HL-60 (cell line): Measurements from ENCODE around the gene PARVA.

Experiments used
- POLR2AphosphoS5 ChIP-seq: IDR thresholded peaks from 2 replicates; pipeline ENCODE4 v1.6.1; 2012; ENCODE audit warnings: low read depth
- REST ChIP-seq: IDR thresholded peaks from 2 replicates; pipeline ENCODE4 v1.6.1; 2012; ENCODE audit warnings: low read depth; ENCODE audit not compliant: insufficient replicate concordance
- SPI1 ChIP-seq: IDR thresholded peaks from 2 replicates; pipeline ENCODE4 v1.6.1; 2012; ENCODE audit warnings: low read depth, mild to moderate bottlenecking, borderline replicate concordance
- TF ChIP-seq, protein P1 (sequence below): IDR thresholded peaks from one replicate; pipeline ENCODE4 v1.5.1; 2011; ENCODE audit warnings: low read length, control low read depth, inconsistent platforms; ENCODE audit not compliant: insufficient read depth

DNA sequence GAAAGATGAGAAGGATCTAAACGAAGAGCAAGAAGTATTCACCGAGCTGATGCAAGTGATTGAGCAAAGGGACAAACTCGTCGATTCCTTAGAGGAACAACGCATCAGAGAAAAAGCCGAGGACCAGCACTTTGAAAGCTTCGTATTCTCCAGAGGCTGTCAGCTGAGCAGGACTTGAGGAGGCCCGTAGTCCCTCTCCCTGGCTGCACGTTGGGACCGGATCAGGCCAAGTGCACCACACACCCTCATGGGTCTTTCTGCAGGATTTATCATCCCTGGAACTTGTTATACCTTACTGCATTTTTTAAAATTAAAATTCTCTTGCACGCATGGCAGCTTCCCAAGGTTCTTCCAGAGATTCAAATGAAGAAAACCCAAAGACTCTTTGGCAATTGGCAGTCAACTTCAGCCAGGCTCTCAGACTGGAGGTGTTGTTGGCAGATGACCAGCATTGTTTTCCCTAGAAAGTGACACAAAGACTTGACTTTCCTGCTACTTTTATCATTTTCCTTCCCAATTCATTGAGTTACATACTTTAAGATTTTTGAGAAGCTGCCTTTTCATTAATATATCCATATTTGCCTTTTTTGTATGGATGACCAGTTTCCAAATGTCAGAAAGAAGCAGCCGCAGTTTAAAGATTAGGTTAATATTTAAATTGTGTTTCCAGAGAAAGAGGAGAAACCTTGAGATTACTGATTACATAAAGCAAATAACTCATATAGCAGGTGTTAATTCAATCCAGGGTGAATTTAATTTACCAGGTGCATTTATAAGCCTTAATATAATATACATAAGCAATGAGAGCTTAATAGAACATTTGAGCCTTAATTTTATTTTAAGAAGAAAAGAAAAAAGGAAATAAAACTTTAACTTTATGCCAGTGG is 18.8 kb upstream of the PARVA start:
- TF ChIP-seq, protein P1, sequence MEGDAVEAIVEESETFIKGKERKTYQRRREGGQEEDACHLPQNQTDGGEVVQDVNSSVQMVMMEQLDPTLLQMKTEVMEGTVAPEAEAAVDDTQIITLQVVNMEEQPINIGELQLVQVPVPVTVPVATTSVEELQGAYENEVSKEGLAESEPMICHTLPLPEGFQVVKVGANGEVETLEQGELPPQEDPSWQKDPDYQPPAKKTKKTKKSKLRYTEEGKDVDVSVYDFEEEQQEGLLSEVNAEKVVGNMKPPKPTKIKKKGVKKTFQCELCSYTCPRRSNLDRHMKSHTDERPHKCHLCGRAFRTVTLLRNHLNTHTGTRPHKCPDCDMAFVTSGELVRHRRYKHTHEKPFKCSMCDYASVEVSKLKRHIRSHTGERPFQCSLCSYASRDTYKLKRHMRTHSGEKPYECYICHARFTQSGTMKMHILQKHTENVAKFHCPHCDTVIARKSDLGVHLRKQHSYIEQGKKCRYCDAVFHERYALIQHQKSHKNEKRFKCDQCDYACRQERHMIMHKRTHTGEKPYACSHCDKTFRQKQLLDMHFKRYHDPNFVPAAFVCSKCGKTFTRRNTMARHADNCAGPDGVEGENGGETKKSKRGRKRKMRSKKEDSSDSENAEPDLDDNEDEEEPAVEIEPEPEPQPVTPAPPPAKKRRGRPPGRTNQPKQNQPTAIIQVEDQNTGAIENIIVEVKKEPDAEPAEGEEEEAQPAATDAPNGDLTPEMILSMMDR: no peak
- TF ChIP-seq SPI1: no peak
- TF ChIP-seq REST: no peak
- TF ChIP-seq POLR2AphosphoS5: no peak
